HCT116 (cell line): ENCODE results near the gene CTNNB1. TPM values are rescaled to one million over a fixed set of nuclear protein-coding genes. Genes with fewer than 3 reads are reported as not detected.

ENCODE experiments used
- ATAC-seq: fragments of 200-7000 bp; cut with Tn5 transposase; 2 replicates; pipeline ENCODE4 v1.9.1; 2020; ENCODE audit warnings: mild to moderate bottlenecking, moderate library complexity
- BruUV-seq: library from RNA; stranded (reverse); fragments of 400-500 nt; replicated peaks from 2 replicates; lab custom pipeline; 2021; lab: Mats Ljungman, UMichigan
- CTCF ChIA-PET: fragments of 300-600 bp; sonication (Branson Sonifier 250); formaldehyde crosslinking; loops from one replicate; lab custom pipeline; 2021; ENCODE audit warnings: antibody characterized with exemption; lab: Charles Lee
- POLR2A ChIA-PET: fragments of 300-600, 350-600 bp; sonication (Branson Sonifier 250); formaldehyde crosslinking; loops from one replicate; lab custom pipeline; 2021; ENCODE audit warnings: antibody characterized with exemption; lab: Charles Lee
- RAD21 ChIA-PET, 2 experiments: fragments of 300-600 bp; sonication (Branson Sonifier 250); formaldehyde crosslinking; loops; one replicate each; lab custom pipeline; 2023; ENCODE audit warnings: low total read pairs in 2 of 2; ENCODE audit not compliant: uncharacterized antibody in 2 of 2, unreplicated experiment in 2 of 2, low non-redundant PET in 1 of 2; lab: Charles Lee
- DNase-seq: peaks from one replicate; pipeline ENCODE4 v3.0.0-alpha.2; 2010; ENCODE audit warnings: low read depth, low spot score
- H2AFZ ChIP-seq: fragments of 200-600 bp; shearing (Covaris generic), sonication (generic); 2 replicates; pipeline ENCODE4 v1.6.1; 2017; ENCODE audit warnings: low read depth, mixed run types, mixed read lengths, antibody characterized with exemption, low read length; ENCODE audit not compliant: poor library complexity, severe bottlenecking
- H3K27ac ChIP-seq: 2 replicates; pipeline ENCODE4 v1.5.1; 2012; ENCODE audit warnings: low read depth, low read length
- H3K27me3 ChIP-seq: fragments of 200-600 bp; sonication (generic); 2 replicates; pipeline ENCODE4 v1.6.1; 2016; ENCODE audit warnings: mixed run types, low read length, mixed read lengths; ENCODE audit not compliant: insufficient read depth
- H3K36me3 ChIP-seq, 2 experiments: fragments of 200-500 bp in 1 of 2; fragments of 200-600 bp in 1 of 2; sonication (Bioruptor generic) in 1 of 2; sonication (generic) in 1 of 2; 2 replicates each; pipeline versions ENCODE4 v1.5.1 to v1.6.1; 2014 to 2016; ENCODE audit warnings: low read length in 2 of 2, inconsistent platforms in 1 of 2, mixed read lengths in 1 of 2, mixed run types in 1 of 2; ENCODE audit not compliant: insufficient read depth in 2 of 2, control insufficient read depth in 1 of 2
- H3K4me1 ChIP-seq, 2 experiments: fragments of 200-600 bp in 1 of 2; sonication (generic) in 1 of 2; 2 replicates each; pipeline versions ENCODE4 v1.5.1 to v1.6.1; 2012 to 2017; ENCODE audit warnings: low read length in 2 of 2, inconsistent platforms in 1 of 2, mild to moderate bottlenecking in 1 of 2, mixed read lengths in 1 of 2, mixed run types in 1 of 2, moderate library complexity in 1 of 2; ENCODE audit not compliant: insufficient read depth in 2 of 2, control insufficient read depth in 1 of 2
- H3K4me2 ChIP-seq: fragments of 200-600 bp; sonication (generic); 2 replicates; pipeline ENCODE4 v1.6.1; 2017; ENCODE audit warnings: mixed run types, low read length, mixed read lengths
- H3K4me3 ChIP-seq, 2 experiments: fragments of 200-600 bp in 1 of 2; sonication (generic) in 1 of 2; replicated peaks in 1 of 2; 2 replicates each; pipeline ENCODE4 v1.5.1; 2011 to 2016; ENCODE audit warnings: low read length in 2 of 2, control low read depth in 1 of 2, low read depth in 1 of 2, mild to moderate bottlenecking in 1 of 2, mixed read lengths in 1 of 2, mixed run types in 1 of 2
- H3K79me2 ChIP-seq: fragments of 200-600 bp; sonication (generic); 2 replicates; pipeline ENCODE4 v1.6.1; 2017; ENCODE audit warnings: mild to moderate bottlenecking, mixed run types, low read length, moderate library complexity, mixed read lengths; ENCODE audit not compliant: insufficient read depth
- H3K9ac ChIP-seq: fragments of 200-600 bp; sonication (generic); 2 replicates; pipeline ENCODE4 v1.6.1; 2016; ENCODE audit warnings: low read length, mixed read lengths
- H3K9me2 ChIP-seq: fragments of 200-600 bp; sonication (generic), shearing (Covaris generic); 2 replicates; pipeline ENCODE4 v1.6.1; 2017; ENCODE audit warnings: mixed run types, mild to moderate bottlenecking, moderate library complexity; ENCODE audit not compliant: insufficient read depth
- H3K9me3 ChIP-seq, 2 experiments: fragments of 200-500 bp in 1 of 2; fragments of 200-600 bp in 1 of 2; sonication (Bioruptor generic) in 1 of 2; sonication (generic) in 1 of 2; 2 replicates each; pipeline ENCODE4 v1.6.1; 2014 to 2017; ENCODE audit warnings: low read length in 2 of 2, mixed read lengths in 2 of 2, inconsistent platforms in 1 of 2, low read depth in 1 of 2, mild to moderate bottlenecking in 1 of 2, mixed run types in 1 of 2, moderate library complexity in 1 of 2; ENCODE audit not compliant: control insufficient read depth in 1 of 2, insufficient read depth in 1 of 2
- H4K20me1 ChIP-seq: fragments of 200-600 bp; sonication (generic), shearing (Covaris generic); 2 replicates; pipeline ENCODE4 v1.6.1; 2017; ENCODE audit warnings: mixed run types, mild to moderate bottlenecking, moderate library complexity; ENCODE audit not compliant: insufficient read depth
- ATF3 ChIP-seq: IDR thresholded peaks from 2 replicates; pipeline ENCODE4 v1.6.1; 2012
- CEBPB ChIP-seq: IDR thresholded peaks from 2 replicates; pipeline ENCODE4 v1.6.1; 2012; ENCODE audit warnings: low read depth
- EGR1 ChIP-seq: IDR thresholded peaks from 2 replicates; pipeline ENCODE4 v1.6.1; 2012; ENCODE audit warnings: low read depth
- ELF1 ChIP-seq: IDR thresholded peaks from 2 replicates; pipeline ENCODE4 v1.6.1; 2012; ENCODE audit warnings: low read depth, borderline replicate concordance
- FOSL1 ChIP-seq: IDR thresholded peaks from 2 replicates; pipeline ENCODE4 v1.6.1; 2012; ENCODE audit warnings: low read depth
- REST ChIP-seq: IDR thresholded peaks from 2 replicates; pipeline ENCODE4 v1.6.1; 2012; ENCODE audit warnings: low read depth
- SP1 ChIP-seq: IDR thresholded peaks from 2 replicates; pipeline ENCODE4 v1.6.1; 2012; ENCODE audit warnings: low read depth
- YY1 ChIP-seq: IDR thresholded peaks from 2 replicates; pipeline ENCODE4 v1.6.1; 2011; ENCODE audit warnings: low read length, low read depth, moderate library complexity, mild to moderate bottlenecking; ENCODE audit not compliant: insufficient replicate concordance; ENCODE audit errors: extremely low read depth
- ZNF274 ChIP-seq: fragments of 200-500 bp; sonication (Bioruptor generic); IDR thresholded peaks from 2 replicates; pipeline ENCODE4 v1.6.1; 2014; ENCODE audit warnings: mild to moderate bottlenecking, low read depth, low read length, inconsistent platforms
- intact Hi-C: fragments of 100-400 bp; cut with micrococcal nuclease; formaldehyde crosslinking; loops from 2 replicates; pipeline ENCODE4 v1.10.0; 2022
- total RNA-seq: library from RNA; stranded (reverse); gene quantifications from one replicate; pipeline ENCODE4 v1.2.1, GENCODE V29; 2021; ENCODE audit not compliant: unreplicated experiment
- TF ChIP-seq, protein P1 (sequence below), 3 experiments: fragments of 200-600 bp in 1 of 3; sonication (generic) in 1 of 3; IDR thresholded peaks in 2 of 3; conservative IDR thresholded peaks in 1 of 3; 2 replicates each; pipeline ENCODE4 v1.5.1; 2012 to 2017; ENCODE audit warnings: low read depth in 2 of 3, low read length in 2 of 3, antibody characterized with exemption in 1 of 3, borderline replicate concordance in 1 of 3, control low read depth in 1 of 3, mild to moderate bottlenecking in 1 of 3, mixed read lengths in 1 of 3, mixed run types in 1 of 3, moderate library complexity in 1 of 3; ENCODE audit not compliant: insufficient read depth in 1 of 3

The CTNNB1 gene
- total RNA-seq, 1 experiment from 2014 or later: 265 TPM

- no peaks in the 10 kb centered on the region for H3K9me2 ChIP-seq
- ChIA-PET RAD21 (no interaction called here), POLR2A (no interaction called here), CTCF (no interaction called here)
- H2AFZ ChIP-seq: no peak overlapping the region
- DNase-seq (no peak), ATAC-seq (no peak)
- no peak overlapping the region for H3K4me3 ChIP-seq
- no peaks in the 10 kb centered on the region for H3K27me3 ChIP-seq
- H3K27ac ChIP-seq: no peak overlapping the region
- H3K4me2 ChIP-seq: no peak overlapping the region
- TF ChIP-seq YY1 (no peak), SP1 (no peak), CEBPB (no peak), ATF3 (no peak), ELF1 (no peak), REST (no peak), EGR1 (no peak), ZNF274 (no peak), FOSL1 (no peak)
- TF ChIP-seq, protein P1, sequence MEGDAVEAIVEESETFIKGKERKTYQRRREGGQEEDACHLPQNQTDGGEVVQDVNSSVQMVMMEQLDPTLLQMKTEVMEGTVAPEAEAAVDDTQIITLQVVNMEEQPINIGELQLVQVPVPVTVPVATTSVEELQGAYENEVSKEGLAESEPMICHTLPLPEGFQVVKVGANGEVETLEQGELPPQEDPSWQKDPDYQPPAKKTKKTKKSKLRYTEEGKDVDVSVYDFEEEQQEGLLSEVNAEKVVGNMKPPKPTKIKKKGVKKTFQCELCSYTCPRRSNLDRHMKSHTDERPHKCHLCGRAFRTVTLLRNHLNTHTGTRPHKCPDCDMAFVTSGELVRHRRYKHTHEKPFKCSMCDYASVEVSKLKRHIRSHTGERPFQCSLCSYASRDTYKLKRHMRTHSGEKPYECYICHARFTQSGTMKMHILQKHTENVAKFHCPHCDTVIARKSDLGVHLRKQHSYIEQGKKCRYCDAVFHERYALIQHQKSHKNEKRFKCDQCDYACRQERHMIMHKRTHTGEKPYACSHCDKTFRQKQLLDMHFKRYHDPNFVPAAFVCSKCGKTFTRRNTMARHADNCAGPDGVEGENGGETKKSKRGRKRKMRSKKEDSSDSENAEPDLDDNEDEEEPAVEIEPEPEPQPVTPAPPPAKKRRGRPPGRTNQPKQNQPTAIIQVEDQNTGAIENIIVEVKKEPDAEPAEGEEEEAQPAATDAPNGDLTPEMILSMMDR (IDR thresholded peaks at IDR 0.05 in 2 of 3, conservative IDR thresholded peaks at IDR 0.05 in 1 of 3; ENCODE audit: borderline replicate concordance in 1 of 3, insufficient read depth in 1 of 3, low read depth in 2 of 3, low read length in 2 of 3): no peak
- no peaks in the 10 kb centered on the region for H3K4me1 ChIP-seq
- BruUV-seq: no TSS peak
- H3K9ac ChIP-seq: no peak overlapping the region
- no peaks in the 10 kb centered on the region for H3K9me3 ChIP-seq
- H3K79me2 ChIP-seq: peaks cover 100% of the 10 kb centered on the region
- intact Hi-C loops: no loop called here
- H3K36me3 ChIP-seq: no peaks in the 10 kb centered on the region
- H4K20me1 ChIP-seq: peaks cover 66% of the 10 kb centered on the region
These were observed 11.7 kb downstream of the CTNNB1 start for GRCh38 chr3:41210966-41211365.
